ENCODE measurements around the gene PSMA7. TPM values are rescaled to one million over a fixed set of nuclear protein-coding genes. Genes with fewer than 3 reads are reported as not detected.
A peak's percentile ranks its signal among the peaks of the same experiment; 100 is the strongest.

The PSMA7 gene
- polyA plus RNA-seq, 1 donor (not counting 4 experiments of a cell fraction or from before 2014, with no cell fraction given), result 383 TPM

- no peak for DNase-seq (ENCODE audit: low read depth, low spot score)
- peaks cover 56% of the 10 kb centered on the region for H4K20me1 ChIP-seq (ENCODE audit: control insufficient read depth, extremely low read depth, insufficient read depth, low read length)
- no peak overlapping the region for H3K27ac ChIP-seq (ENCODE audit: control insufficient read depth, insufficient read depth, low read length)
- no peak overlapping the region for H3K4me2 ChIP-seq (ENCODE audit: control insufficient read depth, extremely low read depth, insufficient read depth, low read depth, low read length)
- dilution Hi-C loops (cut with MboI; ENCODE audit: extremely low pct_ligation_motif_present, low sequenced_read_pairs), result no loop called here
- H3K4me1 ChIP-seq (ENCODE audit: control insufficient read depth, extremely low read depth, insufficient read depth, low read length), result peaks cover 42% of the 10 kb centered on the region
- no peaks in the 10 kb centered on the region for H3K27me3 ChIP-seq (ENCODE audit: control insufficient read depth, extremely low read depth, insufficient read depth, low read length)
- no peak overlapping the region for H3K9ac ChIP-seq (ENCODE audit: control insufficient read depth, extremely low read depth, insufficient read depth, low read length)
- peaks cover 80% of the 10 kb centered on the region for H3K79me2 ChIP-seq (ENCODE audit: control insufficient read depth, insufficient read depth, low read length)
- H2AFZ ChIP-seq (ENCODE audit: control insufficient read depth, low read length), result no peak overlapping the region
- no peak overlapping the region for H3K4me3 ChIP-seq (ENCODE audit: control insufficient read depth in 2 of 3, extremely low read depth in 1 of 3, insufficient read depth in 2 of 3, low read depth in 1 of 3, low read length in 3 of 3)
- H3K9me1 ChIP-seq (ENCODE audit: control insufficient read depth, extremely low read depth, insufficient read depth, low read length), result peaks cover 26% of the 10 kb centered on the region
- H3K36me3 ChIP-seq (ENCODE audit: control insufficient read depth in 2 of 2, extremely low read depth in 1 of 2, insufficient read depth in 2 of 2, low read length in 2 of 2), result peaks cover 7 to 9% of the 10 kb centered on the region in 2 experiments
- no peaks in the 10 kb centered on the region for H3K9me3 ChIP-seq (ENCODE audit: control insufficient read depth, low read depth, low read length)
- TF ChIP-seq CTCF (optimal IDR thresholded peaks at IDR 0.05 in 1 of 3, IDR thresholded peaks at IDR 0.05 in 1 of 3, conservative IDR thresholded peaks at IDR 0.05 in 1 of 3; ENCODE audit: extremely low read depth in 1 of 3, insufficient read depth in 2 of 3, low read length in 3 of 3), result no peak
- TF ChIP-seq EZH2 (IDR thresholded peaks at IDR 0.05; ENCODE audit: low read length), result no peak
- no peak for FAIRE-seq
Measured at GRCh38 chr20:62145688-62146018, 2.5 kb upstream of the PSMA7 start.

- H3K4me3 ChIP-seq (ENCODE audit: control insufficient read depth in 2 of 3, extremely low read depth in 1 of 3, insufficient read depth in 2 of 3, low read depth in 1 of 3, low read length in 3 of 3), result peak overlapping the region; percentile 70 to 75 (median 72)
- H3K9ac ChIP-seq (ENCODE audit: control insufficient read depth, extremely low read depth, insufficient read depth, low read length), result peak overlapping the region; percentile 87
- peak overlapping the region; percentile 98 for H3K4me2 ChIP-seq (ENCODE audit: control insufficient read depth, extremely low read depth, insufficient read depth, low read depth, low read length)
- dilution Hi-C loops (cut with MboI; ENCODE audit: extremely low pct_ligation_motif_present, low sequenced_read_pairs), result no loop called here
- peaks cover 21% of the 10 kb centered on the region for H3K9me1 ChIP-seq (ENCODE audit: control insufficient read depth, extremely low read depth, insufficient read depth, low read length)
- peak overlapping the region; percentile 25 for H3K27ac ChIP-seq (ENCODE audit: control insufficient read depth, insufficient read depth, low read length)
- DNase-seq (ENCODE audit: low read depth, low spot score) (no peak), FAIRE-seq (no peak)
- peaks cover 28% of the 10 kb centered on the region for H3K4me1 ChIP-seq (ENCODE audit: control insufficient read depth, extremely low read depth, insufficient read depth, low read length)
- peaks cover 86% of the 10 kb centered on the region for H3K79me2 ChIP-seq (ENCODE audit: control insufficient read depth, insufficient read depth, low read length)
- peak overlapping the region; percentile 23 for H2AFZ ChIP-seq (ENCODE audit: control insufficient read depth, low read length)
- H3K27me3 ChIP-seq (ENCODE audit: control insufficient read depth, extremely low read depth, insufficient read depth, low read length), result no peaks in the 10 kb centered on the region
- H3K36me3 ChIP-seq (ENCODE audit: control insufficient read depth in 2 of 2, extremely low read depth in 1 of 2, insufficient read depth in 2 of 2, low read length in 2 of 2), result peaks cover 15 to 22% of the 10 kb centered on the region in 2 experiments
- H3K9me3 ChIP-seq (ENCODE audit: control insufficient read depth, low read depth, low read length), result no peaks in the 10 kb centered on the region
- TF ChIP-seq CTCF (optimal IDR thresholded peaks at IDR 0.05 in 1 of 3, IDR thresholded peaks at IDR 0.05 in 1 of 3, conservative IDR thresholded peaks at IDR 0.05 in 1 of 3; ENCODE audit: extremely low read depth in 1 of 3, insufficient read depth in 2 of 3, low read length in 3 of 3) (no peak), EZH2 (IDR thresholded peaks at IDR 0.05; ENCODE audit: low read length) (no peak)
- H4K20me1 ChIP-seq (ENCODE audit: control insufficient read depth, extremely low read depth, insufficient read depth, low read length), result peaks cover 50% of the 10 kb centered on the region
Measured at GRCh38 chr20:62143957-62144825, 997 bp upstream of the PSMA7 start.

Measured in keratinocyte (primary cell).